ENCODE results near the gene ACY1.

Gene ACY1

GRCh38 chr3:51966016-51966415 is 17.3 kb upstream of the ACY1 start:
- no peak for DNase-seq

DNA sequence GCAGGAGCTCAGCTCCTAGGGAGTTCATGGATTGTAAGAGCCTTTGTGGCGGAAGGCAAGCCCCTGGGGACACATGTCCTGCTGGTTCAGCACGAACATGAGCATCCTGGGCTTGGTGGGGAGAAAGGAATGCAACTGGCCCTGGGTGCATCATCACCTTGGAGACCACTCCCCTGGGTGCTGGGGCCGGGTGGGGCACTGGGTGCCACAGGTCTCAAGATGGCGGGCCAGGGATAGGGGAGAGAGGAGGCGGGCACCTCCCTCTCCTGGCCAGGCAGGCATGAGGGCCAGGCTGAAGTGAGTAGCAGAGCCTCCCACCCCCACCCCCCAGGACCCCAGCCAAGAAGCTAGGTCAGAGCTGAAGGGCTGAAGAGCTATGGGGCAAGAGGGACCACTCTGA is 16.8 kb upstream of the ACY1 start:
- no peak for DNase-seq

DNA sequence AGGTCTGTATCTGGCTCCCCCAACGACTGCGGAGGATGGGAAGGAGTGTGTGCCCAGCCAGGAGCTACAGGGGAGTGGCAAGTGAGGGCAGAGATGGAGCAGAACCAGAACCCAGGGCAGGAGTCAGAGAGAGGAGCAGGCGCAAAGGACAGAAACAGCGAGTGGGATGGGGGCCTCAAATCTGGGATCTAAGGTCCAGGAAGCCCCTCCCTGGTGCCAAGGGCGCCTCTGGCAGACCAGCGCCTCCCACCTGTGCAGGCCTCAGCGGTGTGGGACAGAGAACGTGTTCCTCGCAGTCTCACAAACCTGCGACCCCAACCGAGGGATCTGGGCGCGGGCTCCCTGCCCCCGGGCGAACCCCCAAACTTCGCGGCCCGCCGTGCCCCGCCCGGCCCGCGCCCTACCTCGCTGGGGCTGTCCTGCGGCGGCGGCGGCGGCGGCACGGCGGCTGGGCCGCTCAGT is 16.4 kb upstream of the ACY1 start:
- DNase-seq: no peak

DNA sequence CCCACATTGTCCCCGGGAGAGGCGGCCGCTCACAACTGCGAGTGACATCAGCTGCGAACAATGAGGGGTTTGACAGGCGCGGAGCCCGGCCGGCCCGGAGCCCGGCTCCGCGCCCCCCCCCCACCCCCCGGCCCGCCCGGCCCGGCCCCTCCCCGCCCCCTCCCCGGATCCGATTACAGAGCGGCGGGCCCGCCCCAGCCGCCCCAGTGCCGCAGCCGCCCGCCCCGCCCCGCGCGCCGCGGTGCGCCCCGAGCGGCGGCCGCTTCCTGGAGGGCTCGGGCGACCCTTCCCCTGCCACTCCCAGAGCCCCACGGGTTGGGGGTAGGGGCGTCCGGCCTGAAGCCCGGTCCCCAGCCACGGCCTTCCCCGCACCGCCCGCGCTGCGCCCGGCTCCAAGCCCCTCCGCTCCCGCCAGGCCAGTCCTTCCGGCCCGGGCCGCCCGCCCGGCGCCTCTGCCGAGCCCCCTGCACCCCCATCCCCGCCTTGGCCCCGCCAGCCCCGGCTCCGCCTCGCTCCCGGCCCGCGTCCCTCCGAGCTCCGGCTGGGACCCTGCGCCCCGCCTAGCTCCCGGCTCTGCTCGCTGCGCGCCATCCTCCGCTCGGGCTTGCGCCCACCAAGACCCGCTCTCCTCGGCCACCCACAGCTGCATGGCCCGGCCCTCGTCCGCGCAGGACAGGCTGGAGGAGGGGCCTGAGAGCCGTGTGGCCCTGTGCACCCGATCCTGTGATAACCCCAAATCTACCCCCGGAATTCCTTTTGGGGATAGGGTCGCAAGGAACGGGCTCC is 15.8 kb upstream of the ACY1 start, which contains the start of gene PCBP4:
Gene PCBP4 (minus strand): TSS at position 71 of the 786 bp plus-strand sequence. CDS start 6,214 bp downstream, outside the sequence.
- no peak for DNase-seq

GRCh38 chr3:51968170-51968775 is 15.1 kb upstream of the ACY1 start:
- DNase-seq: no peak

GRCh38 chr3:51968883-51969678 is 14.3 kb upstream of the ACY1 start:
- DNase-seq: no peak

DNA sequence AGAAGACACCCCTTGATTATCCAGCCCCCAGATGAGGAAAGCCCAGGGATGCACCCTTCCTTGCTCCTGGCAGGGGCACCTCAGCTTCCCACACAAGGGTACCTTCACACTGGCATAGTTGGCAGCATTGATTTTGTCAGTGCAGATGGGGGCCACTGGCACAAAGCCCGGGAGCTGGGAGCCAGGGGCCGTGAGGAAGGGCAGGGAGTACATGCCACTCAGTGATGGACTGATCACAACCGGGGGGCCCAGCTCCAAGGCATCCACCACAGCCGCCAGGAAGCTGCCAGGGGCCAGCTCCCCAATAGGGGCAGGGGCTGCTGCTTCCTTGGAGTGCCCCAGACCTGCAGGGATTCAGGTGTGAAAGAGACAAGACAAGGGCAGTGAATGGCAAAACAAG is 13.5 kb upstream of the ACY1 start:
- no peak for DNase-seq

DNA sequence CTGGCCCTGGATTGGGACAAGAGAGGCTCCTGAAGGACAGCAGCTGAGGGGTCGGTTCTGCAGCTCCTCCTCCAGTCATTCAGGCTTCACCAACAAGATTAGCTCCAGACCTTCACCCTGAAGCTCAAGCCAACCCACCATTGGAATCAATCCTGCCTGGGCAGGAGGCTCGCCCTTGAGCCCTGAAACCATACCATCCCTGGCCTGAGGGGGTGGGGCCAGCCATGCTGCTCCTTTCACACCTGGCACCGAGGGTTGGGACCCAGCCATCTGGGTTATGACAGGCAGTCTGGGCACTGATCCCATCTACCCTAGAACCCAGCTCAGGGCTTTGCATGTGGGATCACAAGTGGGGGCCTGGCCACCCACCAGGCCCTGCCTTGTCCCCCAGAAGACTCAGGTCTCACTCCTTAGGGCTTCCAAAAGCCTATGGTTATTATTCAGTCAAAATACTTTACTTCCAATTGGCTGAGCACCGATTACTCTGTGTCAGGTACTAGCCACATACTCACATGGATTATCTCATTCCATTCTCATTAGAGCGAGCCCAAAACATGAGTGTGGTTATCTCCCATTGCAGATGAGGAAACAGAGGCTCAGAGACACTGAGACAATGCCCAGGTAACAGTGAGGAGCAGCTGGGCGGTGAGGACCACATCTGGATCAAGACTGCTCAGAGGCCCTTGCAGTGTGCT is 12.6 kb upstream of the ACY1 start:
- no peak for DNase-seq

DNA sequence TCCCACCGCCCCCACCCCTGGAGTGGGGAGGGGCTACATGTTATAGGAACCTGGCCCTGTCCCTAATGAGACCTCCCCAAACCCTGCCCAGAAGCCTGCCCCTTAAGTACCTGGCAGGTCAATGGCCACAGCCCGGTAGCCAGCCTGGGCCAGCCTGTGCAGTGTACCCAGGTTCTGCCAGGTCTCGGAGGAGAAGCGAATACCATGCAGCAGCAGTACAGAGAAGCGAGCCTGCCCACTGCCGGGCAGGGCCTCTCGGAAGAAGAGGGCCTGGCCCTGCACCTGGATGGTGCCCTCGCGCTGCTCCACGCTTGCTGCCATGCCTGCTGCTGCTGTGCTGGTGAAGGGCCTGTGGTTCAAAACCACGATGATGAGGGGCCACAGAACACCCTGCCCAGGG is 12.0 kb upstream of the ACY1 start:
- no peak for DNase-seq

DNA sequence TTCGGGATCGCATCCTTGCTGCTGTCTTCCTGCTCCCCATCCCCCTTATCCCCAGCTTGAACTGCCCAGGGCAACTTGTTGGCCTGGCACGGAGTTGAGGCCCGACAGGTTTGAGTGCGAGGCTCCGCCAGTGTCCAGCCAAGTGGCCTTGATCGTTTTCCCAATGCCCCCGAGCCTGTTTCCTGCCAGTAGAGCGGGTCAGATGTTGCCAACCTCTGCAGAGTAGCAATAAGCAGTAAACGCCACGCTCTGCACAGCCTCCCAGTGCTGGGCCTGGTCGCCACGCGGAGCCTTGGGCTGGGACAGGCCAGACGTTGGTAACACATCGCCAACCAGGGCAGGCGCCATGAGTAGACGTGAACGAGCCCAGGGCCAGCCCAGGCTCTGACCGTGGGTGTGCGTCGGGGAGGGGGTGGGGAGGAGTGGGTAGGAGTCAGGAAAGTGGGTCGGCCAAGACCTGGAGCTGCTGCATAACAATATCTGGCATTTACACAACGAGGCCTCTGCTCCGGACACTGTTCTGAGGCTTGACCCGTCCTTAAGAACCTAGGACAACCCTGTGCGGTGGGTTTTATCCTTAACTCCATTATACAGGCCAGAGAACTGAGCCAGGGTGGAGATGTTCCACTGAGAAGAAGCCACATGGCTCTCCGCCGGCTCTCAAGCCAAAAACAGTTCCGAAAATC is 8.9 kb upstream of the ACY1 start:
- DNase-seq: no peak

DNA sequence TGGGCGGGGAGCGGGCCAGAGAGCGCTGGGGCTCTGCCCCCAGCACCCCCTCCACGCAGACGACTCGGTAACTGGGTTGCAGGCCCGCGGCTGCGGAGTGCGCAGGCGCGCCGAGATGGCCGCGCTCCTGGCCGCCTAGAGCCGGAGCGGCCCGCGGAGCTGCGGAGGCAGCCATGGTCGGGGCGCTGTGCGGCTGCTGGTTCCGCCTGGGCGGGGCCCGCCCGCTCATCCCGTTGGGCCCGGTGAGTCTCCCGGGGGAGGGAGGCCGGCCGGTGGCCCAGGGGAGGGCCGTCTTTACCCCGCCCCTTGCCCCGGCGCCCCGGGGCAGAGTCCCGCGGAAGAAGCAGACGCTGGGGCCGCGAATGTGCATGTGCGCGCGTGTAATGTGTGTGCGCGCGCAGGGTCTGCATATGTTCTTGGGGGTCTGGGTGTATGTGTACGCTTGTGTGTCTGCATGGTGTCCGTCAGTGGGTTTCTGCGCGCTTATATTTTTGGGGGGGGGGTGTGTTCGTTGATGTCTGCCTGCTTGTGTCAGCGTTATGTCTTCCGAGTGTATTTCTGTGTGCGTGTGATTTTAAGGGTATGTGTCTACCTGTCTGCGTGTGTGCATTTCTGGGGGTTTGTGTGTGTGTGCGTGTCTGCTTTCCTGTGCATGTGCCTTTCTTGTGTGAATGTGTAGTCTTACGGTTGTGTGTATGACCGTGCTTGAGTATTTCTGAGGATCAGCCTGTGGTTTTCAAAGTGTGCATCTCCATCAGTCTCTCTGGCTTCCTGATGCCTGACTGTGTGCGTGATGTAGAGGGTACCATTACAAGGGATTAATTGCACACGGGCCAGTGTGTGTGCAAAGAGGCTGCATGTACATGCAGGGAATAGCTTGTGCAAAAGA is 8.1 kb upstream of the ACY1 start, which contains the start of gene ABHD14A:
Gene ABHD14A (plus strand): TSS at position 102 of the 889 bp plus-strand sequence. CDS start 72 bp downstream, at position 174.
- DNase-seq: no peak

DNA sequence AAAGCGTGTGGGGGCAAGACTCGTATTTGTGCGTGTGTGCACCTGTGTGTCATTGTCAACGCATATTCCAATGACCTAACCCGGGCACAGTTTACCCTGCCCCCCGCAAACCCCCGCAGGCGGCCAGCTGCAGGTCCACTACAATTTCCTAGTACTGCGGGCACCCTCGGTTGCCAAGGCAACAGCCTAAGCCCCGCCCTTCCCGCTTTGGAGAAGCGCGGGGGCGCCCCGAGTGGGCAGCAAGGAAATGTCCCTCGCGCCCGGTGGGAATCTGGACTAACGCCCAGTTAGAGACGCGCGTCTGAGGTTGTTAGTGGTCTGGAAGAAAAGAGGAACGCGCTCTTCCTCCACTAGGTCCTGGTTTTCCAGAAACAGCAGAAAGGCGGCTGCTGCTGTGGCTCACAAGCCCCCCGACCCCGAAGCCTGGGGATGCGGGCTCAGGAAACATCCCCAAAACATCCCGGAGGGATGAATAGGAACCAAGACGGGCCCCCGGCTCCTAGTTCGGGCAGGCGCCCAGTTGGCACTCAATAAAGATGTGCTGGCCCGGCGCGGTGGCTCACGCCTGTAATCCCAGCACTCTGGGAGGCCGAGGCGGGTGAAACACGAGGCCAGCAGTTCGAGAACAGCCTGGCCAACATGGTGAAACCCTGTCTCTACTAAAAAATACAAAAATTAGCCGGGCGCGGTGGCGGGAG is 7.3 kb upstream of the ACY1 start:
- DNase-seq: no peak

- no peak for DNase-seq
These were observed 5.7 kb upstream of the ACY1 start for GRCh38 chr3:51977446-51978142.

- DNase-seq: no peak
These were observed 5.2 kb upstream of the ACY1 start for GRCh38 chr3:51978143-51978502.

- no peak for DNase-seq
These were observed 3.1 kb upstream of the ACY1 start for GRCh38 chr3:51980253-51980652.

GRCh38 chr3:51982352-51982837 is 940 bp upstream of the ACY1 start:
- no peak for DNase-seq

DNA sequence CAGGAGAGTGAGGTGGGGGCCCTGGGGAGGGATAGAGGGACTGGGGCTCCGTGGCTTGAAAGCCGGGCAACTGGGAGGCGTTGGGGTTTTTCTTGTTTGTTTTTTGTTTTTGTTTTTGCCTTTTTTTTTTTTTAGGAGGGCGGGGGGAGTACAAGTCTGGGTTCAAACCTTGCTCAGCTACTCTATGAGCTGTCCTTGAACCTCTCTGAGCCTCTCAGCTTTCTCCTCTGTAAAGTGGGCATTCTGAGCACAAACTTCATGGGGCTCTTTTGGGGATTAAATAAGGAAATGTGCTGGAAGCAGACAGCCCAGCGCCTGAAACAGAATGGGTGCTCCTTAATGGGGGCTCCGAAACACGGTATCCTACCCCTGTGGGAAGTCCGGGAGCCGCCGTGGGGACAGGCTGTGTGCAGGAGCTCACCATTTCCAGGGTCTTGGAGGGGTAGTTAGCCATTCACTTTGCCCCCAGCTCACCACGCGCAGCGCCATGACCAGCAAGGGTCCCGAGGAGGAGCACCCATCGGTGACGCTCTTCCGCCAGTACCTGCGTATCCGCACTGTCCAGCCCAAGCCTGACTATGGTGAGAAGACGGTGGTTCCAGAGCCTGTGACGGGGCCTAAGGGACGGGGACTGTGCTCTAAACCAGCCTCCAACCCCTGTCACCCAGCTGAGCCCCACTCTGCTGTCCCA is 388 bp downstream of the ACY1 start:
- no peak for DNase-seq

GRCh38 chr3:51984269-51984647 is 923 bp downstream of the ACY1 start:
- DNase-seq: no peak

DNA sequence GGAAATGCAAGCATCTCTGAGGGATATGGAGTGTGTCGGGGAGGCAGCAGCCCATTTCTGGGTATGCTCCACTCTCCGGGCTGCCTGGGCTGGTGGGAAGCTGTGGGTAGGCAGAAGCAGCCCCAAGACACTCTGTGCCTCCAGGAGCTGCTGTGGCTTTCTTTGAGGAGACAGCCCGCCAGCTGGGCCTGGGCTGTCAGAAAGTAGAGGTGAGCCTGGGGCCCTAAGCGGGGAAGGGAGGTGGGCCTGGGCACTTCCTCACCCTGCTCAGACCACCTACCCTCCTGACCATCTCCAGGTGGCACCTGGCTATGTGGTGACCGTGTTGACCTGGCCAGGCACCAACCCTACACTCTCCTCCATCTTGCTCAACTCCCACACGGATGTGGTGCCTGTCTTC is 1.7 kb downstream of the ACY1 start:
- no peak for DNase-seq
